ENCODE data around the gene GSTP1.
"Not testable (repeated sequence)": the region's sequence is repeated elsewhere in the genome, so short reads cannot be mapped to it uniquely, and the experiment has no call there.

The GSTP1 gene

DNA sequence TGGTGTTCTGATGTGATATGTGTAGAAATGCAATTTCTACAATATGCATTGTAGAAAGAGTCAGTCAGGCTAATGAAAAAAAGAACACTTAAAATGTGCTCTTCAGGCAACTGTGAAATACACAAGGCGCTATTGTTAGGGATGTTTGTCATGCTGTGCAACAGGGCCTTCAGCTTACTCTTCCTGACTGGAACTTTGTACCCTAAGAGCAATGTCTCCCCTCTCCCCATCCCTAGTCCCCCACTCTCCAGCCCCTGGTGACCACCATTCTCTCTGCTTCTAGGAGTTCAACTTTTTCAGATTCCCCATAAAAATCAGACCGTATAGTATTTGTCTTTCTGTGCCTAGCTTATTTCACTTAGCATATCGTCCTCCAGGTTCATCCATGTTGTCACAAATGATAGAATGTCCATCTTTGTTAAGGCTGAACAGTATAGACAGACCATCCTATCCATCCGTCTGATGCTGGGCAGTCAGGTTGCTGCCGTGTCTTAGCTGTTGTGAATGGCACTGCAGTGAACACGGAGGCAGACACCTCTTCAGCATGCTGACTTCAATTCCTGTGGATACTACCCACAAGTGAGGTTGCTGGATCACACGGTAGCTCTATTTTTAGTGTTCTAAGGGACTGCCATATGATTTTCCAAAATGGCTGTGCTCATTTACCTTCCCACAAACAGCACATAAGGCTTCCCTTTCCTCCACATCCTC is 33.8 kb downstream of the GSTP1 start:
- H3K27me3 Mint-ChIP-seq = no peaks in the 10 kb centered on the region
- DNase-seq (no peak), ATAC-seq (replicated peaks) (no peak)
- H3K27ac Mint-ChIP-seq = peak overlapping the region; percentile 44 to 72
- H3K4me3 Mint-ChIP-seq = peak overlapping the region; percentile 22 to 64
- H3K36me3 Mint-ChIP-seq (ENCODE audit: insufficient read depth) = peaks cover 24% of the 10 kb centered on the region
- H3K9me3 Mint-ChIP-seq = no peaks in the 10 kb centered on the region
- H3K4me1 Mint-ChIP-seq (ENCODE audit: low read depth in 2 of 2) = peaks cover 25 to 29% of the 10 kb centered on the region in 2 donors

DNA sequence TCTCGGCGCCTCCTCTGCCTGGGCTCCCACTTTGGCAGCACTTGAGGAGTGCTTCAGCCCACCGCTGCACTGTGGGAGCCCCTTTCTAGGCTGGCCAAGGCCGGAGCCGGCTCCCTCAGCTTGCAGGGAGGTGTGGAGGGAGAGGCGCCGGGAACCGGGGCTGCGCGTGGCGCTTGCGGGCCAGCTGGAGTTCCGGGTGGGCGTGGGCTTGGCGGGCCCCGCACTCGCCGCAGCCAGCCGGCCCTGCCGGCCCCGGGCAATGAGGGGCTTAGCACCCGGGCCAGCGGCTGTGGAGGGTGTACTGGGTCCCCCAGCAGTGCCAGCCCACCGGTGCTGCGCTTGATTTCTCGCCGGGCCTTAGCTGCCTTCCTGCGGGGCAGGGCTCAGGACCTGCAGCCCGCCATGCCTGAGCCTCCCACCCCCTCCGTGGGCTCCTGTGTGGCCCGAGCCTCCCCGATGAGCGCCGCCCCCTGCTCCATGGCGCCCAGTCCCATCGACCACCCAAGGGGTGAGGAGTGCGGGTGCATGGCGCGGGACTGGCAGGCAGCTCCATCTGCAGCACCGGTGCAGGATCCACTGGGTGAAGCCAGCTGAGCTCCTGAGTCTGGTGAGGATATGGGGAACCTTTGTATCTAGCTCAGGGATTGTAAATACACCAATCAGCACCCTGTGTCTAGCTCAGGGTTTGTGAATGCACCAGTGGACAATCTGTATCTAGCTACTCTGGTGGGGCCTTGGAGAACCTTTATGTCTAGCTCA is 35.5 kb downstream of the GSTP1 start:
- not testable (repeated sequence) for H3K4me3 Mint-ChIP-seq; H3K9me3 Mint-ChIP-seq; ATAC-seq (replicated peaks); H3K27me3 Mint-ChIP-seq; H3K27ac Mint-ChIP-seq; H3K36me3 Mint-ChIP-seq (ENCODE audit: insufficient read depth); DNase-seq
- H3K4me1 Mint-ChIP-seq (ENCODE audit: low read depth in 2 of 2) = peaks cover 17 to 19% of the 10 kb centered on the region in 2 donors

DNA sequence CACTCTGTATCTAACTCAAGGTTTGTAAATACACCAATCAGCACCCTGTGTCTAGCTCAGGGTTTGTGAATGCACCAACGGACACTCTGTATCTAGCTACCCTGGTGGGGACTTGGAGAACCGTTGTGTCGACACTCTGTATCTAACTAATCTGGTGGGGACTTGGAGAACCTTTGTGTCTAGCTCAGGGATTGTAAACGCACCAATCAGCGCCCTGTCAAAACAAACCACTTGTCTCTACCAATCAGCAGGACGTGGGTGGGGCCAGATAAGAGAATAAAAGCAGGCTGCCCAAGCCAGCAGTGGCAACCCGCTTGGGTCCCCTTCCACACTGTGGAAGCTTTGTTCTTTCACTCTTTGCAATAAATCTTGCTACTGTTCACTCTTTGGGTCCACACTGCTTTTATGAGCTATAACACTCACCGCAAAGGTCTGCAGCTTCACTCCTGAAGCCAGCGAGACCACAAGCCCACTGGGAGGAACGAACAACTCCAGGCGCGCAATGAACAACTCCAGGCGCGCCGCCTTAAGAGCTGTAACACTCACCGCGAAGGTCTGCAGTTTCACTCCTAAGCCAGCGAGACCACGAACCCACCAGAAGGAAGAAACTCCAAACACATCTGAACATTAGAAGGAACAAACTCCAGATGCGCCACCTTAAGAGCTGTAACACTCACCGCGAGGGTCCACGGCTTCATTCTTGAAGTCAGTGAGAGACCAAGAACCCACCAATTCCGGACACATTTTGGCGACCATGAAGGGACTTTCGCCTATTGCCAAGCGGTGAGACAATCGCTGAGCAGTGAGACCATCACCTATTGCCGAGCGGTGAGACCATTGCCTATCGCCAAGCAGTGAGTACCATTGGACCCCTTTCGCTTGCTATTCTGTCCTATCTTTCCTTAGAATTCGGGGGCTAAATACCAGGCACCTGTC is 36.3 kb downstream of the GSTP1 start:
- H3K4me3 Mint-ChIP-seq; ATAC-seq (replicated peaks); H3K27ac Mint-ChIP-seq: not testable (repeated sequence)

DNA sequence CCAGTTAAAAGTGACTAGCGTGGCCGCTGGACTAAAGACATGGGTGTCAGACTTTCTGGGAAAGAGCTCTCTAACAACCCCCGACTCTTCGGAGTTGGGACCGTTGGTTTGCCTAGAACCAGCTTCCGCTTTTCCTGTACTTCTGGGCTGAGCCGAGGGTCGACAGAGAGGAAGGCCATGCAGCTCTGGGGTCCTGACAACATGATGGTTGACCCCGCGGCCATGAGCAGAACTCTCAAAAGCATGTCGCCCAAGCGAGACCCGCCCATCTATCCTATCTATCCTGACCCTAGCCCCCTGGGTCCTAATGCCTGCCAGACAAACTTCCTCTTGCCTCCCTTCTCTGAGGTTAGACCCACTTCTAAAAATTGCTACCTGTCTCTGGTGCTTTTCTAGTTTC is 37.0 kb downstream of the GSTP1 start:
- ATAC-seq (replicated peaks); DNase-seq; H3K27ac Mint-ChIP-seq; H3K4me3 Mint-ChIP-seq; H3K36me3 Mint-ChIP-seq (ENCODE audit: insufficient read depth); H3K9me3 Mint-ChIP-seq; H3K27me3 Mint-ChIP-seq; H3K4me1 Mint-ChIP-seq (ENCODE audit: low read depth in 2 of 2): not testable (repeated sequence)

More for the DNA sequence above, 36.3 kb downstream of the GSTP1 start:
- H3K36me3 Mint-ChIP-seq (ENCODE audit: insufficient read depth); DNase-seq; H3K9me3 Mint-ChIP-seq; H3K27me3 Mint-ChIP-seq: not testable (repeated sequence)
- H3K4me1 Mint-ChIP-seq (ENCODE audit: low read depth in 2 of 2) = peaks cover 9 to 11% of the 10 kb centered on the region in 2 donors

DNA sequence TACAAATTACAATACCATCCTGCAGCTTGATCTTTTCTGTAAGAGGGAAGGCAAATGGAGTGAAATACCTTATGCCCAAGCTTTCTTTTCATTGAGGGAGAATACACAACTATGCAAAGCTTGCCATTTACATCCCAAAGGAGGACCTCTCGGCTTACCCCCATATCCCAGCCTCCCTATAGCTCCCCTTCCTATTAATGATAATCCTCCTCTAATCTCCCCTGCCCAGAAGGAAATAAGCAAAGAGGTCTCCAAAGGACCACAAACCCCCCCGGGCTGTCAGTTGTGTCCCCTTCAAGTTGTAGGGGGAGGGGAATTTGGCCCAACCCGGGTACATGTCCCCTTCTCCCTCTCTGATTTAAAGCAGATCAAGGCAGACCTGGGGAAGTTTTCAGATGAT is 38.3 kb downstream of the GSTP1 start:
- H3K27me3 Mint-ChIP-seq; H3K36me3 Mint-ChIP-seq (ENCODE audit: insufficient read depth); H3K4me1 Mint-ChIP-seq (ENCODE audit: low read depth in 2 of 2); DNase-seq; H3K9me3 Mint-ChIP-seq; H3K4me3 Mint-ChIP-seq; ATAC-seq (replicated peaks); H3K27ac Mint-ChIP-seq: not testable (repeated sequence)

DNA sequence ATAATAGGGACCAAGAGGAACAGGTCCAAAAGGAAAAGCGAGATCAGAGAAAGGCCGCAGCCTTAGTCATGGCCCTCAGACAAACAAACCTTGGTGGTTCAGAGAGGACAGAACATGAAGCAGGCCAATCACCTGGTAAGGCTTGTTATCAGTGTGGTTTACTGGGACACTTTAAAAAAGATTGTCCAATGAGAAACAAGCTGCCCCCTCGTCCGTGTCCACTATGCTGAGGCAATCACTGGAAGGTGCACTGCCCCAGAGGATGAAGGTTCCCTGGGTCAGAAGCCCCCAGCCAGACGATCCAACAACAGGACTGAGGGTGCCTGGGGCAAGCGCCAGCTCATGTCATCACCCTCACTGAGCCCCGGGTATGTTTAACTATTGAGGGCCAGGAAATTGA is 39.3 kb downstream of the GSTP1 start:
- ATAC-seq (replicated peaks); H3K9me3 Mint-ChIP-seq; H3K4me3 Mint-ChIP-seq; H3K27ac Mint-ChIP-seq; H3K4me1 Mint-ChIP-seq (ENCODE audit: low read depth in 2 of 2); H3K27me3 Mint-ChIP-seq; DNase-seq; H3K36me3 Mint-ChIP-seq (ENCODE audit: insufficient read depth): not testable (repeated sequence)

DNA sequence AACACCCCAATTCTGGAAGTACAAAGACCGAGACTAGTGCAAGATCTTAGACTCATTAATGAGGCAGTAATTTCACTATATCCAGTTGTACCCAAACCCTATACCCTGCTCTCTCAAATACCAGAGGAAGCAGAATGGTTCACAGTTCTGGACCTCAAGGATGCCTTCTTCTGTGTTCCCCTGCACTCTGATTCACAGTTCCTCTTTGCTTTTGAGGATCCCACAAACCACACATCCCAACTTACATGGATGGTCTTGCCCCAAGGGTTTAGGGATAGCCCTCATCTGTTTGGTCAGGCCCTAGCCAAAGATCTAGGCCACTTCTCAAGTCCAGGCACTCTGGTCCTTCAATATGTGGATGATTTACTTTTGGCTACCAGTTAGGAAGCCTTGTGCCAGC is 40.2 kb downstream of the GSTP1 start:
- H3K4me1 Mint-ChIP-seq (ENCODE audit: low read depth in 2 of 2); H3K36me3 Mint-ChIP-seq (ENCODE audit: insufficient read depth); H3K9me3 Mint-ChIP-seq; H3K27me3 Mint-ChIP-seq; H3K27ac Mint-ChIP-seq; DNase-seq; H3K4me3 Mint-ChIP-seq; ATAC-seq (replicated peaks): not testable (repeated sequence)

DNA sequence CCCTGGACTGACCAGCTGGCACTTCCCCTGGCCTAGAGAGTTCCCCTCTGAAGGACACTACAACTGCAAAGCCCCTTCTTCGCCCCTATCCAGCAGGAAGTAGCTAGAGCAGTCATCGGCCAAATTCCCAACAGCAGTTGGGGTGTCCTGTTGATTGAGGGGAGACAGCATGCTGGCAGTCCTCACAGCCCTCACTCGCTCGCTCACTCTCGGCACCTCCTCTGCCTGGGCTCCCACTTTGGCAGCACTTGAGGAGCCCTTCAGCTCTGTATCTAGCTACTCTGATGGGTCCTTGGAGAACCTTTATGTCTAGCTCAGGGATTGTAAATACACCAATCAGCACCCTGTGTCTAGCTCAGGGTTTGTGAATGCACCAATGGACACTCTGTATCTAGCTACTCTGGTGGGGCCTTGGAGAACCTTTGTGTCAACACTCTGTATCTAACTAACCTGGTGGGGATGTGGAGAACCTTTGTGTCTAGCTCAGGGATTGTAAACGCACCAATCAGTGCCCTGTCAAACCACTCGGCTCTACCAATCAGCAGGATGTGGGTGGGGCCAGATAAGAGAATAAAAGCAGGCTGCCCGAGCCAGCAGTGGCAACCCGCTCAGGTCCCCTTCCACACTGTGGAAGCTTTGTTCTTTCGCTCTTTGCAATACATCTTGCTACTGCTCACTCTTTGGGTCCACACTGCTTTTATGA is 42.7 kb downstream of the GSTP1 start:
- not testable (repeated sequence) for H3K36me3 Mint-ChIP-seq (ENCODE audit: insufficient read depth); H3K4me3 Mint-ChIP-seq; DNase-seq; H3K27me3 Mint-ChIP-seq; H3K9me3 Mint-ChIP-seq; ATAC-seq (replicated peaks)
- Mint-ChIP-seq H3K4me1 (ENCODE audit: low read depth in 2 of 2) (peaks cover 10 to 12% of the 10 kb centered on the region in 2 donors), H3K27ac (peak overlapping the region in 1 of 2 donors; percentile 61)

DNA sequence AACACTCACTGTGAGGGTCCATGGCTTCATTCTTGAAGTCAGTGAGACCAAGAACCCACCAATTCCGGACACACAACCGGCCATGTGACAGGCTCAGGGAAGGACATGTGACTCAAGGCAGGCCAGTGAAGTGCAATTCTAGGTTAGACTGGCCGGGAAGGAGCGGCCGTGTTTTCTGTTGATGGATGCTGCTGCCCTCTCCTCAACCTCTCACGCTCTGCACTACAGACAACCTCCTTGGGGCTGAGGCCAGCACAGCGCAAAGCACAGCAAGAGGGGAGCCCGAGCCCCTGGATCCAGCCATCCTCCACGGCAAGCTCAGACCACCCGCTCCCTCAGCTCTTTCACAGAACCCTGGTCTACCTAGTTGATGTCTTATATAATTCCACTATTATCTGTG is 43.4 kb downstream of the GSTP1 start:
- DNase-seq (no peak), ATAC-seq (replicated peaks) (no peak)
- H3K4me1 Mint-ChIP-seq (ENCODE audit: low read depth in 2 of 2) = peaks cover 10 to 12% of the 10 kb centered on the region in 2 donors
- no peaks in the 10 kb centered on the region for H3K27me3 Mint-ChIP-seq
- H3K36me3 Mint-ChIP-seq (ENCODE audit: insufficient read depth) = peaks cover 4% of the 10 kb centered on the region
- no peak overlapping the region for H3K4me3 Mint-ChIP-seq
- H3K9me3 Mint-ChIP-seq = no peaks in the 10 kb centered on the region
- peak overlapping the region in 1 of 2 donors; percentile 61 for H3K27ac Mint-ChIP-seq

DNA sequence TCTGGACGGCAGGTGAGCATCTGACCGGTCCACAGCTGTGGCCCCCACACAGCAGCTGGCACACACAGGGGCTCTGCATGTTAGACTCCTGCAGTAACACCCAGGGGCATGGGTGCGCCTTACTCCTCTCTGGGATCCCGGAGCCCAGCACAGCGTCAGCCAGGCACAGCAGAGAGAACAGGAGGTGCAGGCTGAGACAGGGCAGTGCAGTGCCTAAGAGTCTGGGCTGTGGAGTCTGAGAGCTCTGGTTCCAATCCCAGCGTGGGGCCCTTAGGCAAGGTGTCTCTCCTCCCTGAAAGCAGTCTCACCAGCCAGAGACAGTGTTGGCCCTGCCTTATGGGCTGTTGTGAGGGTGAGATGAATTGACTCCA is 43.8 kb downstream of the GSTP1 start:
- no peak for ATAC-seq (replicated peaks)
- DNase-seq = no peak
- H3K27me3 Mint-ChIP-seq = no peaks in the 10 kb centered on the region
- peaks cover 10 to 12% of the 10 kb centered on the region in 2 donors for H3K4me1 Mint-ChIP-seq (ENCODE audit: low read depth in 2 of 2)
- peaks cover 4% of the 10 kb centered on the region for H3K36me3 Mint-ChIP-seq (ENCODE audit: insufficient read depth)
- H3K4me3 Mint-ChIP-seq = peak overlapping the region in 1 of 2 donors; percentile 11
- no peak overlapping the region for H3K27ac Mint-ChIP-seq
- H3K9me3 Mint-ChIP-seq = no peaks in the 10 kb centered on the region

DNA sequence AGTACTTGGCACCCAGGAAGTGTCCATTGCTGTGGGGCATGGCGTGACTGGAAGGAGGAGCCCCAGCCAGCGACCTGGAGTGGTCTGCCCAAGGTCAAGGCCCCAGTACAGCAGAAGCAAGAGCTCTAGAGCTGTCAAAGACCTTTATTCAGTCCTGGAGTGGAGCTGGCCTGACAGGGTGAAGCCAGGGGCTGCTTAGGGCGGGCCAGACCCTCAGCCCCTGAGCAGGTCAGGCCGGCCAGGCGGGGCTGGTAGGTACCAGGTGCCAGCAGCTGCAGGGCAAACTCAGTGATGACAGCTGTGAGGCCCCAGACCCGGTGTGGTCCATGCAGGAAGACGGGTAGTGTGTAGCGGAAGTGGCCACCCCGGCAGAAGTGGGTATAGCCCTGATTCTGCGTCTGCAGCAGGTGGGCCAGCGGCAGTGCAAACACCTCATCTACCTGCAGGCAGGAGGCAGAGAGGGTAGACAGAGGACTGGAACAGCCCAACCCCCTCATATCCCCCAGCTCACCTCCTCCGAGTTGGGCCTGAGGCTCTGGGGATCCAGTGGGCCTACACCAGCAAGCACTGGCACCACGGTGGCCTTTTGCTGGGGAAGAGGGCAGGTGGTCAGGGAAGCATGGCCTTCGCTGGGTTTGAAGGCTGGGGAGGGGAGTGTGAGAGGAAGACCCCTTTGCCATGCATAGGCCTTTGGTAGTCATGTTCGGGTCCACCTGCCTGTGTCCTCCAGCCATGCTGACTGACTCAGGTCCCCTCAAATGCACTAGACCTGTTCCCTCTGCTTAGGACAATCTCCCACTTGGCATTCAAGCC is 44.4 kb downstream of the GSTP1 start:
- H3K27me3 Mint-ChIP-seq = no peaks in the 10 kb centered on the region
- H3K27ac Mint-ChIP-seq = no peak overlapping the region

DNA sequence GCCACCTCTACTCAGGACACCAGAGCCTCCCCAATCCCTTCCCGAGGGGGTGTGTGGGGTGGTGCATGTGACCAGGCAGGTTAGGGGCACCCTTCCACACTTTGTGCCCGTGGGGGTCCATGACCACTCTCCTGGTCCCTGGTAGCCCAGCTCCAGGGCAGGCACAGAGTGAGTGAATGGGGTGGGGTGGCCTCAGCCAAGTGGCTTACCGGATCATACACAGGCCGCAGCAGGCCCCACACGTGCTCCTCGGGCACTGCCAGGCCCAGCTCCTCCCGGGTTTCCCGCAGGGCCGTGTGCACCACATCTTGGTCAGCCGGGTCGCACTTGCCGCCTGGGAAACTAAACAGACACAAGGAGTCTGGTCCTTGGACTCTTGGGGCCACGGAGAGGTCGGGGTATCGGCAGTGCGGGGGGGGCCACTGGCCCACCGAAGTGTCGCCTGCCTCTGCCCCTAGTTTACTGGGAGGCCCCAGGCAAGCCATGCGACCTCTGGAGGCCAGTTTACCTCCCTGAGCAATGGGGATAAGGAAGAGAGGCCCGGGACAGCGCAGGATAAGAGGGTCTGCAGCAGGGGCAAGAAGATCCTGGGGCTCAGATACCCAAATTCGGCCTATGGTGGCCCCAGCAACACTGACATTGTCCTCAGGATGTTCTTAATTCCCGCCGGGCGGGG is 45.2 kb downstream of the GSTP1 start:
- H3K27me3 Mint-ChIP-seq = no peaks in the 10 kb centered on the region
- ATAC-seq (replicated peaks) (no peak), DNase-seq (no peak)
- H3K4me3 Mint-ChIP-seq = peak overlapping the region; percentile 89 to 90
- peaks cover 10 to 12% of the 10 kb centered on the region in 2 donors for H3K4me1 Mint-ChIP-seq (ENCODE audit: low read depth in 2 of 2)
- H3K9me3 Mint-ChIP-seq = no peaks in the 10 kb centered on the region
- peak overlapping the region in 1 of 2 donors; percentile 75 for H3K27ac Mint-ChIP-seq
- H3K36me3 Mint-ChIP-seq (ENCODE audit: insufficient read depth) = peaks cover 4% of the 10 kb centered on the region

More for the DNA sequence above, 44.4 kb downstream of the GSTP1 start:
- peaks cover 4% of the 10 kb centered on the region for H3K36me3 Mint-ChIP-seq (ENCODE audit: insufficient read depth)
- H3K9me3 Mint-ChIP-seq = no peaks in the 10 kb centered on the region
- peak overlapping the region in 1 of 2 donors; percentile 11 for H3K4me3 Mint-ChIP-seq
- ATAC-seq (replicated peaks) (no peak), DNase-seq (no peak)
- peaks cover 10 to 12% of the 10 kb centered on the region in 2 donors for H3K4me1 Mint-ChIP-seq (ENCODE audit: low read depth in 2 of 2)
